HG02943 (cell line): ENCODE data around the gene CYP1A1.

Experiments used
- ATAC-seq: cut with Tn5 transposase; IDR thresholded peaks from one replicate; pipeline ENCODE4 v1.9.1; 2021; ENCODE audit warnings: mild to moderate bottlenecking, low read depth, moderate library complexity; ENCODE audit not compliant: unreplicated experiment

CYP1A1 gene

GRCh38 chr15:74695597-74696397 lies 29.5 kb downstream of the CYP1A1 start, which contains the start of gene EDC3:
EDC3 (minus strand) TSS chr15:74696024; CDS start chr15:74675124, 20,900 bp downstream.
- peak; percentile 89 for ATAC-seq

DNA sequence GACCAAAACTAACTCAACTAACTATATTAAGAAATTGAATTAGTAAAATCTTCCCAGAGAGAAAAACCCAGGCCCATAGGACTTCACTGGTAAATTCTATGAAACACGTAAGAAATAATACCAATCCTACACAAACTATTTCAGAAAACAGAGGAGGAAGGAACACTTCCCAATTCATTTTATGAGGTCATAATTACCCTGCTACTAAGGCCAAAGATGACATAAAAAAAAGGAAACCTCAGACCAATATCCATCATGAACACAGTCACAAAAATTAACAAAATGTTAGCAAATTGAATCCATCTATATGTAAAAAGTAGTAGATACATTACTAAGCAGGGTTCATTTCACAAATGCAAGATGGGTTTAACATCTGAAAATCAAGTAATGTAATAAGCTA lies 33.0 kb downstream of the CYP1A1 start:
- no peak for ATAC-seq

- no peak for ATAC-seq
These were observed 41.6 kb downstream of the CYP1A1 start for GRCh38 chr15:74683758-74684157.

- ATAC-seq = no peak
These were observed 42.4 kb downstream of the CYP1A1 start for GRCh38 chr15:74682954-74683353.

- ATAC-seq = no peak
These were observed 44.9 kb downstream of the CYP1A1 start for GRCh38 chr15:74680456-74680855.

DNA sequence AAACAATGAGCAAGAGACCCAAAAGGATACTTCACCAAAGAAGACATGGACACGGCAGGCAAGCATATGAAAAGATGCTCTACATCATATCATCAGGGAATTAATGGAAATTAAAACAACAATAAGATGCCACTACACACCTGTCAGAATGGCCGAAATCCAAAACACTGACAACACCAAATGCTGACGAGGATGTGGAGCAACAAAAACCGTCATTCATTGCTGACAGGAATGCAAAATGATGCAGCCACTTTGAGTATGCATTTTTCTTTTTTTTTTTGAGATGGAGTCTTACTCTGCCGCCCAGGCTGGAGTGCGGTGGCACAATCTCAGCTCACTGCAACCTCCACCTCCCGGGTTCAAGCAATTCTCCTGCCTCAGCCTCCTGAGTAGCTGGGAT lies 48.5 kb downstream of the CYP1A1 start:
- no peak for ATAC-seq

- ATAC-seq = no peak
These were observed 51.2 kb downstream of the CYP1A1 start for GRCh38 chr15:74674161-74674560.

- ATAC-seq = no peak
These were observed 55.7 kb downstream of the CYP1A1 start for GRCh38 chr15:74669627-74670026.
